A673 (cell line): ENCODE measurements around the gene GAMT.

Source experiments
- EZH2 ChIP-seq: fragments of 200-600 bp; sonication (generic); IDR thresholded peaks from 2 replicates; pipeline ENCODE4 v1.6.1; 2017; ENCODE audit warnings: borderline replicate concordance, low read depth, mild to moderate bottlenecking, mixed read lengths, antibody characterized with exemption, low read length; ENCODE audit not compliant: poor library complexity, severe bottlenecking
- TF ChIP-seq, protein P1 (sequence below): fragments of 300-800, 200-600 bp; sonication (generic); conservative IDR thresholded peaks from 2 replicates; pipeline ENCODE4 v1.5.1; 2017; ENCODE audit warnings: low read depth, mild to moderate bottlenecking, antibody characterized with exemption, low read length, moderate library complexity, mixed read lengths

DNA sequence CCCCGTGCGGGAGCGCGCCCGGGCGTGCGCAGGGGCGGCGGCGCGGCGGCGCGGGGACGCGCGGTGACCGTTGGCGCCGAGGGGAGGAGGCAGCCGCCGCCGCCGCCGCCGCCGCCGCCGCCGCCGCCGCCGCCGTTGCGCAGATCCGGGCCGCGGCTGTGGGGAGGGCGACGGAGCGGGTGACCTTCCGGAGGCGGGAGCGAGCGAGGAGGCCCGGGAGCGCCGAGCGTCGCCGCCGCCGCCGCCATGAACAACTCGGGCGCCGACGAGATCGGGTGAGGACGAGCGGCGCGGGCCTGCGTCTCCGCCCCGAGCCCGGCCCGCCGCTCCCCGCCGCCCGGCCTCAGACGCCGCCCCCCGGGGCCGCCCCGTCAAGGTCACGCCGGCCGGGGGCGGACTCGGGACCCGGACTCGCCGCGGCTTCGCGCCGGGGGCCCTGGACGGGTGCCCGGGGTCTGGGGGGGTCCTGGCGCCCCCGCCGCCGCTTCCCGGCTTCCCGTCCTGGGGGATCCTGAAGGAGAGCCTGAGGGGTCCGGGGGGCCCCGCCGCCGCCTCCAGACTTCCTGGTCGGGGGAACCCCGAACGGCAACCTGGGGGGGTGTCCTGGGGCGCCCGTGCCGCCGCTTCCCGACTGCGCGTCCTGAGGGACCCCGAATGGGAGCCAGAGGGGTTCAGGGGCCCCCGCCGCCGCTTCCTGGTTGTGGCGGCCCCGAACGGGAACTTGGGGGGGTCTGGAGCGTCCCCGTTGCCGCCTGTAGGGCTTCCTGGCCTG is 6.4 kb upstream of the GAMT start, which contains the start of gene DAZAP1:
- no peak for TF ChIP-seq EZH2
- TF ChIP-seq, protein P1, sequence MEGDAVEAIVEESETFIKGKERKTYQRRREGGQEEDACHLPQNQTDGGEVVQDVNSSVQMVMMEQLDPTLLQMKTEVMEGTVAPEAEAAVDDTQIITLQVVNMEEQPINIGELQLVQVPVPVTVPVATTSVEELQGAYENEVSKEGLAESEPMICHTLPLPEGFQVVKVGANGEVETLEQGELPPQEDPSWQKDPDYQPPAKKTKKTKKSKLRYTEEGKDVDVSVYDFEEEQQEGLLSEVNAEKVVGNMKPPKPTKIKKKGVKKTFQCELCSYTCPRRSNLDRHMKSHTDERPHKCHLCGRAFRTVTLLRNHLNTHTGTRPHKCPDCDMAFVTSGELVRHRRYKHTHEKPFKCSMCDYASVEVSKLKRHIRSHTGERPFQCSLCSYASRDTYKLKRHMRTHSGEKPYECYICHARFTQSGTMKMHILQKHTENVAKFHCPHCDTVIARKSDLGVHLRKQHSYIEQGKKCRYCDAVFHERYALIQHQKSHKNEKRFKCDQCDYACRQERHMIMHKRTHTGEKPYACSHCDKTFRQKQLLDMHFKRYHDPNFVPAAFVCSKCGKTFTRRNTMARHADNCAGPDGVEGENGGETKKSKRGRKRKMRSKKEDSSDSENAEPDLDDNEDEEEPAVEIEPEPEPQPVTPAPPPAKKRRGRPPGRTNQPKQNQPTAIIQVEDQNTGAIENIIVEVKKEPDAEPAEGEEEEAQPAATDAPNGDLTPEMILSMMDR: no peak
